MCF 10A (cell line): Measurements from ENCODE around the gene SLC6A8. TPM values are rescaled to one million over a fixed set of nuclear protein-coding genes. Genes with fewer than 3 reads are reported as not detected.

Experiments used
- BruUV-seq: library from RNA; stranded (reverse); fragments of 400-500 nt; replicated peaks from 2 replicates; lab custom pipeline; 2021; lab: Mats Ljungman, UMichigan
- CTCF ChIA-PET: fragments of 300-600 bp; sonication (Branson Sonifier 250); formaldehyde crosslinking; extraction: SDS; loops from one replicate; lab custom pipeline; 2021; ENCODE audit warnings: antibody characterized with exemption, inconsistent platforms; lab: Yijun Ruan, JAX
- POLR2A ChIA-PET: fragments of 300-600, 350-650 bp; sonication (Branson Sonifier 250); formaldehyde crosslinking; extraction: SDS; loops from one replicate; lab custom pipeline; 2020; ENCODE audit warnings: antibody characterized with exemption, inconsistent platforms; lab: Yijun Ruan, JAX
- DNase-seq: peaks from one replicate; pipeline ENCODE4 v3.0.0-alpha.2; 2018; ENCODE audit not compliant: unreplicated experiment
- H3K27ac Mint-ChIP-seq: one replicate; pipeline ENCODE4 v1.8.0; 2022; ENCODE audit warnings: mild to moderate bottlenecking, low read depth, mixed read lengths; ENCODE audit not compliant: unreplicated experiment
- H3K27me3 Mint-ChIP-seq: one replicate; pipeline ENCODE4 v1.8.0; 2022; ENCODE audit warnings: mixed read lengths; ENCODE audit not compliant: insufficient read depth, unreplicated experiment
- H3K36me3 Mint-ChIP-seq: one replicate; pipeline ENCODE4 v1.8.0; 2022; ENCODE audit warnings: mild to moderate bottlenecking, moderate library complexity, mixed read lengths; ENCODE audit not compliant: insufficient read depth, unreplicated experiment
- H3K4me1 Mint-ChIP-seq: one replicate; pipeline ENCODE4 v1.8.0; 2022; ENCODE audit warnings: mixed read lengths; ENCODE audit not compliant: insufficient read depth, unreplicated experiment
- H3K4me3 Mint-ChIP-seq: one replicate; pipeline ENCODE4 v1.8.0; 2022; ENCODE audit warnings: mild to moderate bottlenecking, moderate library complexity, mixed read lengths; ENCODE audit not compliant: unreplicated experiment
- H3K9me3 Mint-ChIP-seq: one replicate; pipeline ENCODE4 v1.8.0; 2022; ENCODE audit warnings: mixed read lengths; ENCODE audit not compliant: unreplicated experiment
- intact Hi-C: fragments of 100-400 bp; cut with micrococcal nuclease; formaldehyde crosslinking; loops from 2 replicates; pipeline ENCODE4 v1.14.1; 2022
- total RNA-seq: library from RNA; stranded (reverse); gene quantifications from 2 replicates; pipeline ENCODE4 v1.2.3, GENCODE V29; 2022
- TF ChIP-seq, protein P1 (sequence below): fragments of 200-600 bp; IDR thresholded peaks from one replicate; pipeline ENCODE4 v1.8.0; 2022; ENCODE audit warnings: antibody characterized with exemption, mild to moderate bottlenecking; ENCODE audit not compliant: unreplicated experiment

The SLC6A8 gene
- total RNA-seq, 1 experiment from 2014 or later, result 66.6 TPM

DNA sequence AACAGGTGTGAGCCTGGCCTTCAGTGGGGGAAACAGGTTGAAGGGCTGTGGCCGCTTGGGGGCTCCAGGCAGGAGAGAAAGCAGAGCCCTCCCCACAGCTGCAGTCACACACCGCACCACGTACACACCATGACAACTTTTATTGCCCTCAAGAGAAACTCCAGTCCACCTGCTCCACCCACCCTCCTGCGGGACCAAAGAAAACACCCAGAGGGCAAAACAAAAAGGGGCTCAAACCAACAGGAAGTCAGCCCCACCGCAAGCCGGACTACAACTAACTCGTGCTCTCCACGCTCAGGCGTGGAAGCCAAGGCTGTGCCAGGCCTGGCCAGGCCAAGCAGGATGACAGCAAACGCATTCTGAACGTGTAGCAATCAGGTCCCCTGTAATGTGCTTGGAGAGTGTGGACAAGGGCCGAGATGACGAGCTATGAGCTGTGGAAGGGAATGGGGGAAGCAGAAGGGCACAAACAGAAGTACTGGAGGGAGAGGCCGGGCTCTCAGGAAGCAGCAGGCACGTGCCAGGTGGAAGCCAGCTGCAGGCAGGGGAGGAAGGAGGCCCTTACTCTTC lies 12.7 kb downstream of the SLC6A8 start:
- ChIA-PET CTCF (interaction anchor here (0.7 to 1.8 kb wide), 2 partner anchors 161 to 171 kb away, joined by 3 to 6 read pairs; no protein-coding TSS in a partner anchor), POLR2A (no interaction called here)
- Mint-ChIP-seq H3K36me3 (peaks cover 44% of the 10 kb centered on the region), H3K4me3 (no peak overlapping the region), H3K27me3 (no peaks in the 10 kb centered on the region), H3K4me1 (peaks cover 8% of the 10 kb centered on the region), H3K9me3 (no peaks in the 10 kb centered on the region), H3K27ac (no peak overlapping the region)
- TSS peak; percentile 85 for BruUV-seq
- no peak for DNase-seq
- intact Hi-C loops, result no loop called here
- TF ChIP-seq, protein P1, sequence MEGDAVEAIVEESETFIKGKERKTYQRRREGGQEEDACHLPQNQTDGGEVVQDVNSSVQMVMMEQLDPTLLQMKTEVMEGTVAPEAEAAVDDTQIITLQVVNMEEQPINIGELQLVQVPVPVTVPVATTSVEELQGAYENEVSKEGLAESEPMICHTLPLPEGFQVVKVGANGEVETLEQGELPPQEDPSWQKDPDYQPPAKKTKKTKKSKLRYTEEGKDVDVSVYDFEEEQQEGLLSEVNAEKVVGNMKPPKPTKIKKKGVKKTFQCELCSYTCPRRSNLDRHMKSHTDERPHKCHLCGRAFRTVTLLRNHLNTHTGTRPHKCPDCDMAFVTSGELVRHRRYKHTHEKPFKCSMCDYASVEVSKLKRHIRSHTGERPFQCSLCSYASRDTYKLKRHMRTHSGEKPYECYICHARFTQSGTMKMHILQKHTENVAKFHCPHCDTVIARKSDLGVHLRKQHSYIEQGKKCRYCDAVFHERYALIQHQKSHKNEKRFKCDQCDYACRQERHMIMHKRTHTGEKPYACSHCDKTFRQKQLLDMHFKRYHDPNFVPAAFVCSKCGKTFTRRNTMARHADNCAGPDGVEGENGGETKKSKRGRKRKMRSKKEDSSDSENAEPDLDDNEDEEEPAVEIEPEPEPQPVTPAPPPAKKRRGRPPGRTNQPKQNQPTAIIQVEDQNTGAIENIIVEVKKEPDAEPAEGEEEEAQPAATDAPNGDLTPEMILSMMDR, result no peak

DNA sequence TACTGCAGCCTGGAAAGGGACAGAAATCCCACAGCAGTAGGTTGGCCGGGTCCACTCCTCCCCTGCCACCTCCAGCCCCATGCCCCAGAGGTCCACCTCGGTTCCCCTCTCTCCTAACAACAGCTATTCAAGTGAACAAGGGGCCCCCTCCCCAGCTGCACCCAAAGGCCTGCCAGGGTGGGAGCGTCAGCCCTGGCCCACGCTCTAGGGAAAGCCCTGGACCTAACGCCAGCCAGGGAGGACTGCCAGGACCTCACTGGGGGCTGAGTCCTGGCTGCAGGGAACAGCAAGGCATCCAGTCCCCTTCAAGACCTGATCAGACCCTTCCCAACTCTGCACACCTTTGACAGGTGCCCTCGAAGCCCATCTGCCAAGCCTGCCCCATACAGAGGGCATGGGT lies 13.2 kb downstream of the SLC6A8 start:
- intact Hi-C loops, result no loop called here
- no peaks in the 10 kb centered on the region for H3K9me3 Mint-ChIP-seq
- TF ChIP-seq, protein P1, result no peak
- H3K27me3 Mint-ChIP-seq, result no peaks in the 10 kb centered on the region
- POLR2A ChIA-PET, result no interaction called here
- peaks cover 8% of the 10 kb centered on the region for H3K4me1 Mint-ChIP-seq
- H3K4me3 Mint-ChIP-seq, result no peak overlapping the region
- no TSS peak for BruUV-seq
- no peak overlapping the region for H3K27ac Mint-ChIP-seq
- H3K36me3 Mint-ChIP-seq, result peaks cover 44% of the 10 kb centered on the region
- no peak for DNase-seq
- CTCF ChIA-PET, result interaction anchor here (0.8 kb wide), 1 partner anchor 27 kb away, joined by 3 read pairs; no protein-coding TSS in a partner anchor

GRCh38 chrX:153701706-153702105 lies 14.0 kb downstream of the SLC6A8 start:
- Mint-ChIP-seq H3K36me3 (peaks cover 41% of the 10 kb centered on the region), H3K9me3 (no peaks in the 10 kb centered on the region)

GRCh38 chrX:153702336-153703035 lies 14.8 kb downstream of the SLC6A8 start:
- H3K36me3 Mint-ChIP-seq, result peaks cover 33% of the 10 kb centered on the region
- intact Hi-C loops, result no loop called here
- TF ChIP-seq, protein P1, result no peak
- H3K9me3 Mint-ChIP-seq, result no peaks in the 10 kb centered on the region
- no peak for DNase-seq
- no peaks in the 10 kb centered on the region for H3K27me3 Mint-ChIP-seq
- no peak overlapping the region for H3K27ac Mint-ChIP-seq
- peaks cover 8% of the 10 kb centered on the region for H3K4me1 Mint-ChIP-seq
- ChIA-PET CTCF (interaction anchor here (0.6 to 0.9 kb wide), 3 partner anchors 23 to 194 kb away, joined by 3 to 4 read pairs (median 3); no protein-coding TSS in a partner anchor), POLR2A (no interaction called here)
- H3K4me3 Mint-ChIP-seq, result no peak overlapping the region
- BruUV-seq, result no TSS peak

More at GRCh38 chrX:153701706-153702105, 14.0 kb downstream of the SLC6A8 start:
- intact Hi-C loops, result no loop called here
- BruUV-seq, result no TSS peak
- Mint-ChIP-seq H3K4me3 (no peak overlapping the region), H3K27me3 (no peaks in the 10 kb centered on the region), H3K4me1 (peaks cover 8% of the 10 kb centered on the region), H3K27ac (no peak overlapping the region)
- TF ChIP-seq, protein P1, result no peak
- ChIA-PET POLR2A (no interaction called here), CTCF (interaction anchor here (0.6 to 0.8 kb wide), 2 partner anchors 22 to 26 kb away, joined by 3 read pairs; no protein-coding TSS in a partner anchor)
- no peak for DNase-seq
